UCSD-AML1 (cell line): ENCODE results near the gene POLRMT.
"Not testable (repeated sequence)": the region's sequence is repeated elsewhere in the genome, so short reads cannot be mapped to it uniquely, and the experiment has no call there.

Experiments used
- DNase-seq: peaks from one replicate; lab custom pipeline; 2025; ENCODE audit not compliant: unreplicated experiment; lab: John Stamatoyannopoulos, UW

Gene POLRMT

GRCh38 chr19:633068-633785 is at the start of gene POLRMT:
Gene POLRMT, minus strand, starts transcription at chr19:633537. Its CDS starts 25 bp downstream, at chr19:633512.
- DNase-seq: peak; percentile 97

GRCh38 chr19:682678-683320 is 49.5 kb upstream of the POLRMT start:
- DNase-seq: no peak

- DNase-seq: no peak
These were observed 48.0 kb upstream of the POLRMT start for GRCh38 chr19:681029-682019.

GRCh38 chr19:680287-681028 is 47.1 kb upstream of the POLRMT start:
- DNase-seq: peak; percentile 100

GRCh38 chr19:679418-680286 is 46.3 kb upstream of the POLRMT start:
- DNase-seq: peak; percentile 42

- no peak for DNase-seq
These were observed 45.6 kb upstream of the POLRMT start for GRCh38 chr19:678791-679388.

- no peak for DNase-seq
These were observed 44.5 kb upstream of the POLRMT start for GRCh38 chr19:677601-678436.

GRCh38 chr19:677201-677600 is 43.9 kb upstream of the POLRMT start:
- DNase-seq: no peak

GRCh38 chr19:676339-677105 is 43.2 kb upstream of the POLRMT start, which contains the start of gene FSTL3:
Gene FSTL3, plus strand, starts transcription at chr19:676392. Its CDS starts 32 bp downstream, at chr19:676424.
- no peak for DNase-seq

GRCh38 chr19:676007-676338 is 42.6 kb upstream of the POLRMT start:
- no peak for DNase-seq

- no peak for DNase-seq
These were observed 41.2 kb upstream of the POLRMT start for GRCh38 chr19:674282-675151.

GRCh38 chr19:670609-671075 is 37.3 kb upstream of the POLRMT start:
- no peak for DNase-seq

GRCh38 chr19:668675-669434 is 35.5 kb upstream of the POLRMT start:
- not testable (repeated sequence) for DNase-seq

GRCh38 chr19:666985-667573 is 33.7 kb upstream of the POLRMT start:
- not testable (repeated sequence) for DNase-seq

GRCh38 chr19:664913-665443 is 31.6 kb upstream of the POLRMT start:
- peak; percentile 85 for DNase-seq
